Tongue (tissue), 2 donors: Measurements from ENCODE around the gene UEVLD. TPM values are rescaled to one million over a fixed set of nuclear protein-coding genes. Genes with fewer than 3 reads are reported as not detected.

Experiments
- DNase-seq: peaks from one replicate; pipeline ENCODE4 v3.0.0-alpha.2; 2015
- total RNA-seq: library from RNA; depleted of rRNA; stranded (reverse); fragments of >200 nt; gene quantifications from one replicate; pipeline ENCODE4 v1.2.3, GENCODE V29; 2014

UEVLD gene
- total RNA-seq, 1 donor from 2014 or later, result 26.5 TPM

- no peak for DNase-seq
These were observed 6.7 kb downstream of the UEVLD start for GRCh38 chr11:18581825-18582224.

GRCh38 chr11:18580113-18580766 is 8.3 kb downstream of the UEVLD start:
- DNase-seq, result no peak

- DNase-seq, result no peak
These were observed 9.4 kb downstream of the UEVLD start for GRCh38 chr11:18578975-18579598.

- DNase-seq, result no peak
These were observed 13.2 kb downstream of the UEVLD start for GRCh38 chr11:18575361-18575760.

GRCh38 chr11:18567081-18567480 is 21.5 kb downstream of the UEVLD start:
- no peak for DNase-seq

GRCh38 chr11:18566406-18566805 is 22.1 kb downstream of the UEVLD start:
- no peak for DNase-seq

GRCh38 chr11:18564149-18564548 is 24.4 kb downstream of the UEVLD start:
- DNase-seq, result no peak

GRCh38 chr11:18563090-18563730 is 25.3 kb downstream of the UEVLD start:
- DNase-seq, result no peak

GRCh38 chr11:18548001-18548400 is 40.5 kb downstream of the UEVLD start:
- no peak for DNase-seq

- peak; percentile 17 for DNase-seq
These were observed 48.1 kb downstream of the UEVLD start for GRCh38 chr11:18540207-18541009.

GRCh38 chr11:18536209-18536608 is 52.3 kb downstream of the UEVLD start:
- DNase-seq, result no peak

GRCh38 chr11:18534245-18534644 is 54.3 kb downstream of the UEVLD start:
- no peak for DNase-seq

GRCh38 chr11:18533365-18533764 is 55.2 kb downstream of the UEVLD start:
- DNase-seq, result no peak

GRCh38 chr11:18527512-18527911 is 61.0 kb downstream of the UEVLD start:
- DNase-seq, result peak; percentile 24

- DNase-seq, result peak; percentile 98
These were observed 61.8 kb downstream of the UEVLD start, which contains the start of gene TSG101 for GRCh38 chr11:18526521-18527296. TSS of gene TSG101 (minus strand) at chr11:18526942. CDS start at chr11:18526816, 126 bp downstream.

GRCh38 chr11:18526130-18526520 is 62.4 kb downstream of the UEVLD start:
- no peak for DNase-seq

GRCh38 chr11:18524248-18524647 is 64.3 kb downstream of the UEVLD start:
- DNase-seq, result no peak

GRCh38 chr11:18523084-18523483 is 65.5 kb downstream of the UEVLD start:
- DNase-seq, result no peak

GRCh38 chr11:18522388-18522787 is 66.1 kb downstream of the UEVLD start:
- DNase-seq, result no peak

GRCh38 chr11:18521122-18521521 is 67.4 kb downstream of the UEVLD start:
- DNase-seq, result no peak

- no peak for DNase-seq
These were observed 86.2 kb downstream of the UEVLD start for GRCh38 chr11:18502352-18502751.

- no peak for DNase-seq
These were observed 86.9 kb downstream of the UEVLD start for GRCh38 chr11:18501629-18502028.
